Sigmoid colon (tissue), 7 donors: ENCODE measurements around the gene PRKAG2. TPM values are rescaled to one million over a fixed set of nuclear protein-coding genes. Genes with fewer than 3 reads are reported as not detected.
A peak's percentile ranks its signal among the peaks of the same experiment; 100 is the strongest.

Experiments
- DNase-seq: peaks from one replicate; pipeline ENCODE4 v3.0.0-alpha.2; 2019
- H3K27ac ChIP-seq, 4 donors: fragments of 200-600 bp; sonication (generic); one replicate each; pipeline ENCODE4 v1.5.1; 2016 to 2019; ENCODE audit warnings: mild to moderate bottlenecking in 1 of 4
- H3K27me3 ChIP-seq, 3 donors: fragments of 200-600 bp; sonication (generic); one replicate each; pipeline ENCODE4 v1.5.1; 2019; ENCODE audit warnings: mild to moderate bottlenecking in 1 of 3
- H3K36me3 ChIP-seq, 4 donors: fragments of 200-600 bp; sonication (generic); one replicate each; pipeline ENCODE4 v1.5.1; 2016 to 2019
- H3K4me1 ChIP-seq, 4 donors: fragments of 200-600 bp; sonication (generic); one replicate each; pipeline ENCODE4 v1.5.1; 2017 to 2019
- H3K4me3 ChIP-seq, 4 donors: fragments of 200-600 bp; sonication (generic); one replicate each; pipeline ENCODE4 v1.5.1; 2017 to 2019; ENCODE audit warnings: mild to moderate bottlenecking in 2 of 4, moderate library complexity in 1 of 4
- H3K9me3 ChIP-seq, 4 donors: fragments of 200-600 bp in 3 of 4; sonication (generic) in 3 of 4; one replicate each; pipeline versions ENCODE4 v1.5.1 to v1.6.1; 2013 to 2019
- CTCF ChIP-seq, 4 experiments: fragments of 450-650 bp in 3 of 4; fragments of 200-600 bp in 1 of 4; IDR thresholded peaks; one replicate each; pipeline ENCODE4 v1.5.1; 2016 to 2019; ENCODE audit warnings: antibody characterized with exemption in 4 of 4, mild to moderate bottlenecking in 3 of 4, moderate library complexity in 2 of 4
- EP300 ChIP-seq, 4 donors: sonication (generic); formaldehyde crosslinking; IDR thresholded peaks; one replicate each; pipeline ENCODE4 v1.6.1; 2017; ENCODE audit warnings: antibody characterized with exemption in 4 of 4
- POLR2A ChIP-seq, 2 donors: fragments of 450-650 bp; IDR thresholded peaks; one replicate each; pipeline ENCODE4 v1.6.1; 2016; ENCODE audit warnings: antibody characterized with exemption in 2 of 2, mild to moderate bottlenecking in 2 of 2, moderate library complexity in 2 of 2
- POLR2AphosphoS5 ChIP-seq, 4 donors: sonication (generic); formaldehyde crosslinking; IDR thresholded peaks; one replicate each; pipeline ENCODE4 v1.6.1; 2017; ENCODE audit warnings: antibody characterized with exemption in 4 of 4
- WGBS, 2 donors: extraction: QIAGEN DNeasy Blood & Tissue Kit; methylation state at CpG; one replicate each; pipeline ENCODE4 v1.1.7; 2013; 5-methylcytosine and 5-hydroxymethylcytosine counted together
- intact Hi-C: fragments of 100-400 bp; cut with DNase I; formaldehyde crosslinking; loops from one replicate; pipeline ENCODE4 v1.15.1; 2023
- polyA plus RNA-seq, 3 donors: library from polyadenylated mRNA; stranded (reverse); fragments of 200-250 nt; gene quantifications; one replicate each; pipeline ENCODE4 v1.2.3, GENCODE V29; 2013
- total RNA-seq, 4 donors: library from RNA; depleted of rRNA; stranded (reverse); fragments of >200 nt; gene quantifications; one replicate each; pipeline ENCODE4 v1.1.0, GENCODE V29; 2016
- donor health status: healthy with polysubstance abuse.
- donor health status: Bipolar disorder and iron deficiency.
- donor health status: healthy.

The PRKAG2 gene
- total and polyA plus RNA-seq, 7 donors = 19.2 to 51.2 (median 37.1) TPM

GRCh38 chr7:151731022-151731441, 145.9 kb downstream of the PRKAG2 start:
- 85% methylated on average over 8 of the region's 8 CpGs for WGBS, 2 donors
- intact Hi-C loops = no loop called here
- Histone ChIP-seq H3K27me3 (no peaks in the 10 kb centered on the region), H3K4me1 (peaks cover 0 to 28% (median 23%) of the 10 kb centered on the region in 4 donors), H3K4me3 (no peak overlapping the region), H3K27ac (peak overlapping the region in 1 of 4 donors; percentile 3), H3K36me3 (no peaks in the 10 kb centered on the region), H3K9me3 (no peaks in the 10 kb centered on the region)
- no peak for DNase-seq
- TF ChIP-seq POLR2A (IDR thresholded peaks at IDR 0.05) (no peak), POLR2AphosphoS5 (IDR thresholded peaks at IDR 0.05) (no peak), EP300 (IDR thresholded peaks at IDR 0.05) (no peak), CTCF (IDR thresholded peaks at IDR 0.05) (no peak)

DNA sequence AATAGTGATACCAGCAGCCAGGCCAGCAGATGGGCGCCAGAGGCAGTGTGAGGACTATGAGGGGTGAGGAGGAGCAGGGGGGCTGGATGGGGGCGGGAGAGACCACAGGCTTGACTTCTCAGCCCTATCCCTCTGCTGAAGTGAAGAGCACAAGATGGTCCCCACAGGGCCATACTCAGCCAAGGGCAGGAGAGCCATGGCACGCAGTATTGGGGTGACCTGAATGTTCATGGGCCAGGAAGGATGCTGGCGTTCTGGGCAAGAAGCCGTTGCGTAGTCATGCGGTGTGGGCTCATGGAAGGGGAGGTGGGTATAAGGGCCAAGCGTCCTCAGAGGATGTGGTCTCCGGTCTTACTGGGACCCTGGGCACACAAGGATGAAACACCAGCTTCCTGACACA, 146.3 kb downstream of the PRKAG2 start:
- no peak for TF ChIP-seq POLR2AphosphoS5 (IDR thresholded peaks at IDR 0.05)
- no peak for TF ChIP-seq EP300 (IDR thresholded peaks at IDR 0.05)
- no peak for TF ChIP-seq CTCF (IDR thresholded peaks at IDR 0.05)
- TF ChIP-seq POLR2A (IDR thresholded peaks at IDR 0.05) = no peak
- intact Hi-C loops = no loop called here
- H3K4me1 ChIP-seq = peaks cover 0 to 28% (median 23%) of the 10 kb centered on the region in 4 donors
- no peaks in the 10 kb centered on the region for H3K27me3 ChIP-seq
- DNase-seq = no peak
- peak overlapping the region in 1 of 4 donors; percentile 3 for H3K27ac ChIP-seq
- H3K9me3 ChIP-seq = no peaks in the 10 kb centered on the region
- no peak overlapping the region for H3K4me3 ChIP-seq
- WGBS, 2 donors = 96 to 97% methylated on average over 9 of the region's 9 CpGs
- no peaks in the 10 kb centered on the region for H3K36me3 ChIP-seq

DNA sequence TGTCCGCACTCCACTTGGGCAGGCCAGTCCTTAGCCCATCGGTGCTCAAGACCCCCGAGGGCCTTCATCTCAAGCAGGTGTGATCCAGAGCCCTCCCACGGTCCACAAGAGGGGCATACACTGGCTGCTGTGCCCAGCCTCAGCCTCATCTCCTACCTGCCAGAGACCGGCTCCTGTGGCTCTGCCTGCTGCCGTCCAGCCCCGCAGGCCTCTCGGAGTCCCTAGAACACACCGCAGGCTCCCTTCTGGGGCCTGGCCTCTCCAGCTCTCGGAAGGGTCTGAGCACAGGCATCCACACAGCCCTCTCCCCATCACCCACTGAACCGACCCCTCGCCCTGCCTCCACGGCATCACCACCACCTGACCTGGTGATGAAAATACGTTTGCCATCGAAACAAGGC, 147.4 kb downstream of the PRKAG2 start:
- Histone ChIP-seq H3K36me3 (no peaks in the 10 kb centered on the region), H3K27me3 (no peaks in the 10 kb centered on the region), H3K27ac (no peak overlapping the region), H3K9me3 (no peaks in the 10 kb centered on the region), H3K4me3 (no peak overlapping the region), H3K4me1 (peaks cover 0 to 27% (median 22%) of the 10 kb centered on the region in 4 donors)
- TF ChIP-seq POLR2A (IDR thresholded peaks at IDR 0.05) (no peak), EP300 (IDR thresholded peaks at IDR 0.05) (no peak), CTCF (IDR thresholded peaks at IDR 0.05) (no peak), POLR2AphosphoS5 (IDR thresholded peaks at IDR 0.05) (no peak)
- intact Hi-C loops = no loop called here
- no peak for DNase-seq
- 95 to 97% methylated on average over 15 of the region's 15 CpGs for WGBS, 2 donors

GRCh38 chr7:151728746-151729145, 148.2 kb downstream of the PRKAG2 start:
- Histone ChIP-seq H3K4me1 (peaks cover 0 to 27% (median 22%) of the 10 kb centered on the region in 4 donors), H3K36me3 (no peaks in the 10 kb centered on the region), H3K27ac (peak overlapping the region; percentile 47 to 71 (median 63)), H3K9me3 (no peaks in the 10 kb centered on the region), H3K4me3 (no peak overlapping the region), H3K27me3 (no peaks in the 10 kb centered on the region)
- no peak for DNase-seq
- TF ChIP-seq POLR2A (IDR thresholded peaks at IDR 0.05) (no peak), EP300 (IDR thresholded peaks at IDR 0.05) (no peak)
- WGBS, 2 donors = 94 to 96% methylated on average over 14 of the region's 14 CpGs
- intact Hi-C loops = no loop called here

- TF ChIP-seq POLR2A (IDR thresholded peaks at IDR 0.05) = no peak
- TF ChIP-seq EP300 (IDR thresholded peaks at IDR 0.05) = no peak
- TF ChIP-seq POLR2AphosphoS5 (IDR thresholded peaks at IDR 0.05) = no peak
- no peak for TF ChIP-seq CTCF (IDR thresholded peaks at IDR 0.05)
- intact Hi-C loops = no loop called here
- Histone ChIP-seq H3K9me3 (no peaks in the 10 kb centered on the region), H3K27me3 (no peaks in the 10 kb centered on the region), H3K4me3 (no peak overlapping the region), H3K36me3 (no peaks in the 10 kb centered on the region), H3K27ac (peak overlapping the region; percentile 47 to 71 (median 63)), H3K4me1 (peaks cover 0 to 27% (median 22%) of the 10 kb centered on the region in 4 donors)
- DNase-seq = no peak
- 92% methylated on average over 8 of the region's 8 CpGs for WGBS, 2 donors
These were observed 148.6 kb downstream of the PRKAG2 start for GRCh38 chr7:151728286-151728660.
